Measurements from ENCODE around the gene ENDOV. TPM values are rescaled to one million over a fixed set of nuclear protein-coding genes. Genes with fewer than 3 reads are reported as not detected.

ENDOV gene
- total RNA-seq, 1 donor from 2014 or later: 20.6 TPM

DNA sequence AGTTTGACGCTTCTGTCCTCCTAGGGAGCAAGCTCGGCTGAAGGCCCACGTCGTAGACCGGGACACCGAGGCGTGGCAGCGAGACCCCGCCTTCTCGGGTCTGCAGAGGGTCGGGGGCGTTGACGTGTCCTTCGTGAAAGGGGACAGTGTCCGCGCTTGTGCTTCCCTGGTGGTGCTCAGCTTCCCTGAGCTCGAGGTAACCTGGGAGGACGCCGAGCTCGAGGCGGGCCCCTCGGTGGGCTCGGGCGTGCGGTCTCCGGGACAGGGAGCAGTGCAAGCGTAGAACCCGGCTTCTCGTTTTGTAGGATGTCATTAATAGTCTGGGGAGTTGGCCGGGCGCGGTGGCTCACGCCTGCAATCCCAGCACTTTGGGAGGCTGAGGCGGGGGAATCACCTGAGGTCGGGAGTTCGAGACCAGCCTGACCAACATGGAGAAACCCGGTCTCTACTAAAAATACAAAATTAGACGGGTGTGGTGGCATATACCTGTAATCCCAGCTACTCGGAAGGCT, 715 bp downstream of the ENDOV start:
- DNase-seq (ENCODE audit: low read depth, low spot score): no peak

- no peak for DNase-seq (ENCODE audit: low read depth, low spot score)
Measured at GRCh38 chr17:80416260-80416939, 1.4 kb downstream of the ENDOV start.

DNA sequence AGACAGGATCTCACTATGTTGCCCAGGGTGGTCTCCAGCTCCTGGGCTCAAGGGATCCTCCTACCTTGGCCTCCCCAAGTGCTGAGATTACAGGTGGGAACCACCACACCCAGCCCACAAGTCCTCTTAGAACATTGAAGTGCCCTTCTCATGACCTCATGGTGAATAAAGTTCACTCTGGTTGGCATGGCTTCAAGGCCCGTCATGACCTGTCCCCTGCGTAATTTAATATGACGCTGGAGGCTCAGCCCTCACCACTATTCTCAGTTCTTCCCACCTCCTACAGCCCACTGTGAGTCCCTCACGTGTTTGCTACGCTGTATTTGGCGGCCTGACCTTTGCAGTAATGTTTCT, 1.9 kb downstream of the ENDOV start:
- DNase-seq (ENCODE audit: low read depth, low spot score): no peak

DNA sequence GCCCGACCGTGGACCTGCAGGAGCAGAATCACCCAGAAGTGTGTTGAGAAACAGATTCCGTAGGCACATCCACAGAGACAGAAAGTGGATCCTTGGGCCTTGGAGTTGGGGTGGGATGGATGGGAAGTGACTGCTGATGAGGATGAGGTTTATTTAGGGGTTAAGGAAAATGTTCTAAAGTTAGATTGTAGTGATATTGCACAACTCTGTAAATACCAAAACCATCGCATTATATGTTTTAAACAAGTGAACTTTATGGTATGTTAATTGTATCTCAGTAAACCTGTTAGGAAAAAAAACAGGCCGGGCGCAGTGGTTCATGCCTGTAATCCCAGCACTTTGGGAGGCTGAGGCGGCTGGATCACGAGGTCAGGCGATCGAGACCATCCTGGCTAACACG, 3.6 kb downstream of the ENDOV start:
- no peak for DNase-seq (ENCODE audit: low read depth, low spot score)

- no peak for DNase-seq (ENCODE audit: low read depth, low spot score)
Measured at GRCh38 chr17:80419255-80419654, 4.3 kb downstream of the ENDOV start.

DNA sequence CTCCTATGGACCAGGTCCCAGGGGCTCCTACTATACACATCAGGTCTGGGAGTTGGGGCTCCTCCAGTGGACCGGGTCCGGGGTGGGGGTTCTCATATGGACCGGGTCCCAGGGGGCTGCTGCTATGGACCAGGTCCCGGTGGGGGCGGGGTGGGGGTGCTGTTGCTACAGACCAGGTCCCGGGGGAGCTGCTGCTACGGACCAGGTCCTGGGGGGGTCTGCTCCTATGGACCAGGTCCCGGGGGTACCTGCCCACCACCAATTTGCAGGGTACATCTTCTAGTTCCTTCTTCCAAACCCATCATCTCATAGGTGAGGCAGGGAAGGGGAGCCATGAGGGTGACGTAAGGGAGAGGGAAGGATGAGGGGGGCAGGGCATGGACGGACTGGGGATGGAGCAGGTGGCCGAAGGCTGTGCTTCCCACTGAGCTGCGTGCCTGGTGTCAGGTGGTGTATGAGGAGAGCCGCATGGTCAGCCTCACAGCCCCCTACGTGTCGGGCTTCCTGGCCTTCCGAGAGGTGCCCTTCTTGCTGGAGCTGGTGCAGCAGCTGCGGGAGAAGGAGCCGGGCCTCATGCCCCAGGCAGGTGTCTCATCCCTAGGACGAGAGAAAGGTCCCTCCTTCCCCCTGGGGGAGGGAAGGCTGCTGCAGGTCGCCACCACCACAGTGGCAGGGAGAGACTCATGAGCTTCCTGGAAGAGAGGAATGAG, 6.6 kb downstream of the ENDOV start:
- DNase-seq (ENCODE audit: low read depth, low spot score): no peak

DNA sequence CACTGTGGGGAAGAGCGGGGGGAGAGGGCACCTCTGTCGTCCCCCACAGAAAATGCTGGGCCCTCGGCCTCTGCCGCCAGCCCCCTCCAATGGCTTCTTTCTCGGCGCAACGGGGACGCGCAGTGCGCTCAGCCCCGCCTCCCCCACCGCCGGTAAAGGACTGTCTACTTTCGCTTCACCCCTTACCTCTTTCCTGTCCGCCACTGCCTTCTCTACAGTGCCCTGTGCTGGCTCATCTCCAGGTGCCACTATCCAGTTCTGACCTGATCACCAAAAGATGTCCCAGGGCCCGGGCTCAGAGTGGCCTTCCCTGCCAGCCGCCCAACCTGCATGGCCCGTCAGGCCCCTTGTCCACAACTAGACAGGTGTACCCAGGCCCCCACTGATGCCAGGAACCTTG, 7.3 kb downstream of the ENDOV start:
- DNase-seq (ENCODE audit: low read depth, low spot score): no peak

DNA sequence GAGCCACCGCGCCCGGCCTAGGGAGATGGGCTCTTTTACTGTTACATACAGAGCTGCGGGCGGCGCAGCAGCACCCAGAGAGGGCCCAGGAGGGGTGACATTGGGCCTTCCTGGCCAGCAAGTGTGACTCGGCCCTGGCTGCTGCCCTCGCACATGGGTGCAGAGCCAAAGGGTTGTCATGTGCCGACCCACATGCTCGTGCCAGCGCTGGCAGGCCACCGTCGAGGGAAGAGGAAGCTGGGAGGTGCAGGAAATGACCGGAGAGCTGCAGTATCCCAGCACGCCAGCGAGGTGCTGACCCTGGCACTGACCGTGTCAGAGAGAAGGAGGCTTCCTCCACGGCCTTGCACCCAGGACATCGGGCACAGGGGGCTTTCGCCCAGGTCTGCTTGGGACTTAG, 8.0 kb downstream of the ENDOV start:
- no peak for DNase-seq (ENCODE audit: low read depth, low spot score)

DNA sequence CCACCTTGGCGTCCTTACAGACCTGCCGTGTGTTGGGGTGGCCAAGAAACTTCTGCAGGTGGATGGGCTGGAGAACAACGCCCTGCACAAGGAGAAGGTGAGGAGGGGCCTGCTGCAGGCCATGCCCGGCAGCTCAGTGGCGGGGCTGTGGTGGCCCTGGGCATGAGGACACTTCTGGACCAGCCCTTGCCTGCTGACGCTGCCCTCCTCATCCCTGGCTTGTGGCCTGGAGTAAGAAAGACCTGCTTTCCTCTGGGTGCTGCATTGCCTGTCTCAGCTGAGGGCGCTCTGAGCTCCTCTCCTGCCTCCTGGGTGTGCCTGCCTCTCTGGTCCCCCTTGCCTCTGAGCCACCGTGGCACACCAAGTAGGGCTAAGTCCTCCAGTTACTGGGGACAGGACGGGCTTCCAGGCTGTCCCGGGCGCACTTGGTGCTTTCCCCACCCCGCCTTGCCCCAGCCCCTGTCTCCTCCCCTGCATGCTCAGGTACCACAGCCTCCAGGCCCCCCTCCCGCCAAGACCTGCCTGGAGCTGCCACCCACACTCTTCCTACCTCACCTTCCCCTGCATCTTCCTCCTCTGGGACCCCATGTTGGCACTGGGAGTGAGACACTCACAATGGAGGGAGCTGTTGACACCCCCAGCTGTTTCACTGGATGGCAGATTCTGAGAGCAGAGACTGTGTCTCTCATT, 8.7 kb downstream of the ENDOV start:
- no peak for DNase-seq (ENCODE audit: low read depth, low spot score)

GRCh38 chr17:80424261-80424660, 9.3 kb downstream of the ENDOV start:
- no peak for DNase-seq (ENCODE audit: low read depth, low spot score)

- no peak for DNase-seq (ENCODE audit: low read depth, low spot score)
Measured at GRCh38 chr17:80424878-80425765, 10.2 kb downstream of the ENDOV start.

- DNase-seq (ENCODE audit: low read depth, low spot score): no peak
Measured at GRCh38 chr17:80425835-80426426, 11.0 kb downstream of the ENDOV start.

GRCh38 chr17:80426671-80427326, 11.8 kb downstream of the ENDOV start:
- no peak for DNase-seq (ENCODE audit: low read depth, low spot score)

GRCh38 chr17:80427366-80428282, 12.7 kb downstream of the ENDOV start:
- no peak for DNase-seq (ENCODE audit: low read depth, low spot score)

DNA sequence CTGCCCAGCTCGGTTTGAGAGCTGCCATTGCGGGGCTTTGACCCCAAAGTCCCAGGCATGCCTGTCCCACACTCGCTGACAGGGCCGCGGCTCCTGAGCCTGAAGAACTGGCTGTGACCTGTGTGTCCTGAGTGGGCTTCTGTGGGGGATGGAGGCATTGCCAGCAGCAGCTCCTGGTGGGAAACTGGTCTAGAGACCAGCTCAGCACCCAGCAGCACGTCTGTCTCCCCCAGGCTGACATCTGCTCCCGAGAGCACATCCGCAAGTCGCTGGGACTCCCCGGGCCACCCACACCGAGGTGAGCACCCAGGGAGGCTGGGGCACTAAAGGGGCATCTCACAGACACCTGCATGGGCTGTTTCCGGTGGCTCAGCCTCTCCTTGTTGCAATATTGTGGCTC, 13.4 kb downstream of the ENDOV start:
- no peak for DNase-seq (ENCODE audit: low read depth, low spot score)

DNA sequence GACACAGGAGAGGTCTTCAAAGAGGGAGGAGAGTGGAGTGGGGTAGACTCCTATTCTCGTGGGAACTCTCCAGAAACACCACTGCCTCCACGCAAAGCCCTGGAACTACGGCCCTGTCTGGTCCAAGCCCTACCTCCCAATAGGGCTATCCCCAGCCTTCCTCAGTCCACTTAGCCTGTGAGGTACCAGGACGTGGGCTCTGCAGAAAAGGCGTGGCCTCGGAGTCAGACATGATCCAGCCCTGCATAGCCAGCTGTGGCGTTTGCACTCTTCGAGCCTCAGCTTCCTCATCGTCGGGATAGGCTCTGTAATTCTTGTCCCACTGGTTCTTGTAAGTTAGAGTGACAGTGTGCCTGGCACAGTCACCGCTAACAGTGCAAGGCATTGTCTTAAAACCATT, 13.8 kb downstream of the ENDOV start:
- DNase-seq (ENCODE audit: low read depth, low spot score): no peak

DNA sequence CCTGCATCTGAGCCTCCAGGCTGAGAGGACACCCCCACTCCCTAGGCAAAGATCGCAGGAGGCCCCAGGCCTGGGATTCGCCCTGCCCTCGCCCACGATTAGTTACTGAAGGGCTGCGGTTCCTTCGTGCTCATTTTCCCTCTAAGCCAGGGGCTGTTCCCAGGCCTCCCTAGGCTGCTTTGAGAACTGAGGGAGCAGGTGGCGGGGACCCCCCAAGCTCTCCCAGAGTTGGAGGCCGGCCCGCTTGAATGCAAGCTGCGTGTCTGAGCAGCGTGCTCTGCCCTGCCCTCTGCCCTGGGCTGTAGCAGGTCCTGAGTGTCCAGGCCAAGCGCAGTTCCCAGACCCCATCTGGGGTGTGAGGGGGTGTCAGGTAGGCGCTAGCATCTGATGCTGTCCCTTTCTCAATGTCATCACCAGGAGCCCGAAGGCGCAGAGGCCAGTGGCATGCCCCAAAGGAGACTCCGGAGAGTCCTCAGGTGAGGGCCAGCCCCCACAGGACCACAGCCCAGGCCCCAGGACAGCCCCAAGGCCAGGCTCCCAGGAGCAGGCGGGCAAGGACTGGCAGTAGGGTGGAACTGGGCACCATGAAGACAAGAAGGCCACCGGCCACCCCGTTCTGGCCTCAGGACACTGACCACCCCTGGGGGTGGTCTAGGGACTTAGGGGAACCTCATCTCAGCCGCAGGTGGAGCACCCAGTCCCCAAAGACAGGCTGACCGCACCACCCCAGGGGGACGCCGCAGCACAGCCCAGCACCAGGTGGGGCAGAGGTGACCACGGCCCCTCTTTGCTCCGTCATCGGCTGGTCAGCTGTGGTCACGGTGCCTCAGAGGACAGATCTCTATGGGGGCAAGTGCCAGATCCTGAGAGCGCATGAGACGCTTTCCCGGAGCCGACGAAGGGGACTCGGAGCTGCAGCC, 14.6 kb downstream of the ENDOV start:
- DNase-seq (ENCODE audit: low read depth, low spot score): no peak

DNA sequence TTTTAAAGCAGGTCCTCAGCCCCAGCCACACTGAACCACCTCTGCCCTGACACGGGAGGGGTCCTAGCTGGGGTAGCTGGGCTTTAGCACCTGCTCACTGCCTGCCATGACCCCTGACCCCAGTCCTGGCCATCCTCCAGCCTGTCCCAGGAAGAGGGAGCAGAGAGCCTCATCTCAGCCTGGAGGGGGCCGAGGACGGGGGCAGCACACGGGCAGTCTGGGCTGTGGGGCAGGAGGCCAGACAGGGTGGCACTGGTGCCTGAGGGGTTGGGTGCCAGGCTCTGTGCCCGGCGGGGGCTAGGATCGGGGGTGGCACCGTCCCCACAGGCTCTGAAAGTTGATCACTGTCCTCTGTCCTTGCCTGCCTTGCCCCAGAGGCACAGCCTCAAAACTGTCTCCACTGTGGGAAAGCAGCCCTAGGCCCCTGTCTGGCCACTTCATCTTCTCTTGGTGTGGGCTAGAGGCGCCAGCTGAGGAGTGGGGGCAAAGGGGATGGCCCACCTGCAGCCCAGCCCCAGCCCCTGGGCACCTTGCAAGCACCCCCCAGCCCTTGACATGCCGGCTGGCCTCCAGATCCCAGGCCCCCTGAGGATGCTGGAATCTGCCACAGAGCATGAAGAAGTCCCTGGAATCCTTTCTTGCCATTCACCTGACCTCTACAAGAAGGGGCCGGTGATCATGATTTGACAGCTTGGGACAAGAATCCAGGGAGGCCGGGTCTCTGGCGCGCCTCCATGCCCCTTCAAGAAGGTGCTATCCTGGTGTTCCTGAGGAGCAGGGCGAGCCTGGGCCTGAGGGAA, 15.7 kb downstream of the ENDOV start:
- no peak for DNase-seq (ENCODE audit: low read depth, low spot score)

All from pulmonary artery endothelial cell (primary cell).